NCI-H1092 (cell line): ENCODE results near the gene NOM1.

Experiments
- DNase-seq: peaks from one replicate; lab custom pipeline; 2025; lab: John Stamatoyannopoulos, UW

Gene NOM1

GRCh38 chr7:157017603-157018327, 68.3 kb downstream of the NOM1 start:
- DNase-seq = no peak

- no peak for DNase-seq
Observed at GRCh38 chr7:157018328-157018996, 69.0 kb downstream of the NOM1 start.

- DNase-seq = no peak
Observed at GRCh38 chr7:157018997-157019608, 69.6 kb downstream of the NOM1 start.

GRCh38 chr7:157019718-157020451, 70.4 kb downstream of the NOM1 start:
- no peak for DNase-seq

GRCh38 chr7:157020514-157021070, 71.1 kb downstream of the NOM1 start:
- no peak for DNase-seq

GRCh38 chr7:157021071-157021870, 71.8 kb downstream of the NOM1 start:
- DNase-seq = no peak

GRCh38 chr7:157021871-157022680, 72.6 kb downstream of the NOM1 start:
- no peak for DNase-seq
